Endothelial cell of umbilical vein (primary cell): ENCODE measurements around the gene FZD8.

Experiments
- CTCF ChIP-seq, 2 donors: IDR thresholded peaks; 1 replicate in 1 of 2; 2 replicates in 1 of 2; pipeline ENCODE4 v1.5.1; 2011; ENCODE audit warnings: low read length in 2 of 2, mild to moderate bottlenecking in 2 of 2, moderate library complexity in 2 of 2, control low read depth in 1 of 2, inconsistent platforms in 1 of 2, low read depth in 1 of 2; ENCODE audit not compliant: insufficient read depth in 1 of 2; ENCODE audit errors: extremely low read depth in 1 of 2
- EZH2 ChIP-seq: IDR thresholded peaks from 2 replicates; pipeline ENCODE4 v1.6.1; 2012; ENCODE audit warnings: borderline replicate concordance, low read depth, mild to moderate bottlenecking, moderate library complexity, low read length, inconsistent platforms; ENCODE audit not compliant: severe bottlenecking
- MAX ChIP-seq: IDR thresholded peaks from 2 replicates; pipeline ENCODE4 v1.6.1; 2011; ENCODE audit not compliant: insufficient read depth, insufficient read length
- POLR2AphosphoS5 ChIP-seq: IDR thresholded peaks from 2 replicates; pipeline ENCODE4 v1.6.1; 2012; ENCODE audit warnings: low read depth, mild to moderate bottlenecking, control low read depth, low read length, moderate library complexity; ENCODE audit not compliant: insufficient read depth

- TF ChIP-seq CTCF (IDR thresholded peaks at IDR 0.05; ENCODE audit: extremely low read depth in 1 of 2, insufficient read depth in 1 of 2, low read depth in 1 of 2, low read length in 2 of 2): no peak
- no peak for TF ChIP-seq EZH2
- TF ChIP-seq MAX: no peak
- TF ChIP-seq POLR2AphosphoS5: no peak
Measured at GRCh38 chr10:35657621-35658020, 15.5 kb upstream of the FZD8 start.
